NCI-H446 treated with DMSO at 0.1 percent for 48 hours (cell line): ENCODE results near the gene SEMA6B.

Experiments
- DNase-seq: peaks from one replicate; lab custom pipeline; 2025; lab: John Stamatoyannopoulos, UW

SEMA6B gene

DNA sequence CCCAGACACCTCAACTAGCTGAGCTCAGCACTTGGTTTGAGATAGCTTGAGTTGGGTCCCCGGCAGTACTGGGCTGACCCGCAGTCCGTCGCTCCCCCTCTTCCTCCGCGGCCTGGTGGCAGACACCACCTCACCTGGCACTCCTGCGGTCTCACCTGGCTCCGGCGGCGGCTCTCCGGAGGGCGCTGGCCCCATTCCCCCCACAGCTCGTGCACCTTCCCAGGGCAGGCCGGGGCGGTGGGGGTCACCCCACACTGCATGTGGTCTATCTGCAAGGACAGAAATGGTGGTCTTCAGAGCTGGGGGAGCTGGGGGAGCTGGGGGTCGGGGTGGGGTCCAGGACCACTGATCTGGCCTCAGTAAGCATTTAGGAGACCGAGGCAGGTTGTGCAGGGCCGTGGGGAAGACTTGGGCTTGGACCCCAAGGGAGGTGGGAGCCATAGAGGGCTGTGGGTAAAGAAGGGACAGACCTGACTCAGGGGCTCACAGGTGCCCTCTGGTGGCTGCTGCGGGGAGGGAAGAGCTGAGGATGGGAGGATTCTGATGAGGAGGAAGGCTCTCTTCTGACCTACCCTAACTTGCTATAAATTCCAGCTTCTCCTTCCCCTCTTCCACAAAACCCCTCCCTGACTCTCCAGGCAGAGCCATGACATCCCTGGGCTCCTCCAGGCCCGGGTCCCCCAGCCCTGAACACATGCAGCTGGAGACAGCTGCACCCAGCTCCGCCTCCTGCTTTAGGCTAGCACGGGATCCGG is 34.5 kb downstream of the SEMA6B start:
- DNase-seq: no peak

DNA sequence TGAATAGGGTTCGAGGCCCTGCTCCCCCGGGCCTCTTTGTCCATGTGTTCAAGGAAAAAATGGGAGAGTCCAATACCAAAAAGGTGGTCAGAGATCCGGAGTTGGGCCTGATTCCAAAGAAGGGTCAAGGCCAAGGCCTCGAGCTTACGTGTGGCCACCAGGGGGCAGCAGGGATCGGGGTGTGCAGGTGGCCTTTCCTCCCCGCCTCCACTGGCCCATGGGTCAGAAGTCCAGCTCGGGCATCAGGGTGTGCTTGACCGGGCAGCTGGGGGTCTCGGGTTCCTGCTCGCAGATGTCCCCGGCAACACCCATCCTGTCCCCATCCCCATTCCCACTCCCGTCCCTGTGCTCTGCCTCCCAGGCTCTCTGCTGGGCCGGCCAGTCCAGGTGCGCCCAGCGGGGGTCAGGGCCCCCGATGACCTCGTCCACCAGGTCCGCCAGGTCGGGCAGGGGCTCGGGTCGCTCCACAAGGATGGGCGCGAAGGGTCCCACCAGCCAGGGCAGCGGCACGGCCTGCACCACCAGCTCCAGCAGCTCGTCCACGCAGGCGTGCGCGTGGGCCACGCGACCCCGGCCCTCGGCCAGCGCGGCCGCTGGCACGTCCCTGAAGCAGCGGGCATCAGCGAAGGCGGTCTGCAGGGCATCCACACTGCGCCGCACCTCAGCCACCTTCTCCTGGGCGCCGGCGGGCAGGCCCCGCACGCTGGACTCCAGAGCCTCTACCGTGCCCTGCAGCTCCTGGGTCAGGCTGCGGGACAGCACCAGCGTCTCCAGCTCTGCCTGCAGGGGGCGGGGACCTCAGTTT is 36.0 kb downstream of the SEMA6B start:
- no peak for DNase-seq

DNA sequence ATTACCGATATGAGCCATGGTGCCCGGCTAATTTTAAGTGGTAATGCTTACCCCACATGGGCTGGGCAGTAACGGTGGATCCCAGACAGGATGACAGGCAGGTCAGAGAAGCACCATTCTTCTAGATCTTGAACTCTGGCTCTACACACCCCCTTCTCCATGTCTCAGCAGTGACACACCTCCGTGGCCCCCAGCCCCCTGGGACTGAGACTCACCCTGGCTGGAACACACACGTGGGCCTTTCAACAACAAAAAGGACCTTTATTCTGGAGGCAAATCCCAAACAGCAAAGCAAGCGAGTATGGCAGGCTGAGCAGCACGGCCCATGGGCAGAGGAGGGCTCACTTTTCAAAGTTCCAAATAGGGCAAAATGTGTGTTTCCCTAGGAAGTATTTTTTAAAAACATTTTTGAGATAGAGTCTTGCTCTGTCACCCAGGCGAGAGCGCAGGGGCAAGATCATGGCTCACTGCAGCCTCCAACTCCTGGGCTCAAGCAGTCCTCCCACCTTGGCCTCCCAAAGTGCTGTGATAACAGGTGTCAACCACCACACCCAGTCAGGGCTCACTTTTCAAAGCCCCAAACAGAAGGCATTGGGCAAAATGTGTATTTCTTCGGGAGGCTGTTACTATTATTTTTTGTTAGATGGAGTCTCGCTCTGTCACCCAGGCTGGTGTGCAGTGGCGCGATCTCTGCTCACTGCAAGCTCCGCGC is 37.0 kb downstream of the SEMA6B start:
- no peak for DNase-seq

GRCh38 chr19:4521888-4522242 is 37.6 kb downstream of the SEMA6B start:
- no peak for DNase-seq

DNA sequence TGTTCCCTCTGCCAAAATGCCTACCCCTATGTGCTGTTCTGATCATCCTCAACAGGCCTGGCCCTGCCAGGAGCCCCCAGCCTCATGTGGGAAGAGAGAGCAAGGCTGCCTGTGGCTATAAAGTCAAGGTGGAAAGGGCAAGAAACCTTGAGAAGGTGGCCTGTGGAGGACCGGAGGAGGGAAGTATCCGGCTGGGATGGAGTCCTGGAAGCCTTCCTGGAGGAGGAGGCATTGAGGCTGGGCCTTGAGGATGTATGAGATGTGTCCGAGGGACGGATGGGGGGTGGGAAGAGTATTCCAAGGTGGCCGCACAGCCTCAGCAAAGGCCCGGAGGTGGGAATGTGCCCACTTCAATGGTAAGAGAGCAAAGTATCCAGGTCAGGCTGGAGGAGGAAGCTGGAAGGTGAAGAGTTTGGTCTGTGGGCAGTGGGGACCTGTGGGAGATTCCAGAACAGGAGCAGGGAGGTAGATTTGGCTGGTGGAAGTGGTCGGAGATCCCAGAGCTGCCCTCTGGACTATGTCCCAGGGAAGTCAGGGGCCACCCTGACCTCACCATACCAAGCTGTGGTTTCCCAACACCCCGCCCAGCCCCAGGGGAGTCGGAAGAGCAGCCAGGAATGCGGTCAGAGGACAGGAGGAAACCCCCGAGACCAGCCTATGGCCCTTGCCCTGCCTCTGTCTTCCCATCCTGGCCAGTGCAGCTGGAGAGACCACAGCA is 38.2 kb downstream of the SEMA6B start:
- no peak for DNase-seq

GRCh38 chr19:4519521-4520277 is 39.8 kb downstream of the SEMA6B start:
- DNase-seq: no peak

DNA sequence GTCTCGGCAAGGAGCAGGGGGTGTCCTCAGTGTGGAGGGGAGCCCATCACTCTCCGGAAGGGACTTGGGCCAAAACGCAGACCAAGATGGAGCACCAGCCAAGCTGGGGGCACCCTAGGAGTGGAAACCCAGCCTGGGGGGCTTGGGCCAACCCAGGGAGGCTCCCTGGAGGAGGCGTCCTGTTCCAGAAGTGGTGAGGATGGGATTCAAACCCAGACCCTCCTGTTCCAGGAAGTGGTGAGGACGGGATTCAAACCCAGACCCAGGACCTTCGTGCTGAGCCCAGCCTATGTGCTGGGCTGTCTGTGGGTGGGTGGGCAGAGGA is 40.4 kb downstream of the SEMA6B start:
- no peak for DNase-seq

- no peak for DNase-seq
These were observed 40.9 kb downstream of the SEMA6B start, which contains the start of gene PLIN4 for GRCh38 chr19:4518345-4519171. Gene PLIN4 (minus strand): TSS chr19:4518486. CDS start chr19:4518272, 214 bp downstream.

- no peak for DNase-seq
These were observed 41.9 kb downstream of the SEMA6B start for GRCh38 chr19:4517451-4518057.

DNA sequence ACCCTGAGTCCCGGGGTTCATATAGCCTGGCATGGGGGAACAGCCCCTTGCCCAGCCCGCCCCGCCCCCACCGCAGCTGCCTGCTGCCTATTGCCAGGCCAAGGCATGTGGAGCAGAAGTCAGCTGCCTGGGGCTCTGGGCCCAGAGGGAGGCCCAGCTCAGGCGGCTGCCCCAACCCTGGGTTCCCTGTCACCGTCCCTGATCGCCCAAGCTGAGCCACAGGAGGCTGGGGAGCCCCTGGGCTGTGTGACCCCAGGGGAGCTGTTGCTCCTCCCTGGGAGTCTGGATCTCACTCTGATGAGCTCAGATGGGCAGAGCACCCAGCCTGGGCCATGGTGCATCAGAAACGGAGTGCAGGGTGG is 42.6 kb downstream of the SEMA6B start:
- DNase-seq: no peak

GRCh38 chr19:4516199-4516938 is 43.1 kb downstream of the SEMA6B start:
- no peak for DNase-seq

DNA sequence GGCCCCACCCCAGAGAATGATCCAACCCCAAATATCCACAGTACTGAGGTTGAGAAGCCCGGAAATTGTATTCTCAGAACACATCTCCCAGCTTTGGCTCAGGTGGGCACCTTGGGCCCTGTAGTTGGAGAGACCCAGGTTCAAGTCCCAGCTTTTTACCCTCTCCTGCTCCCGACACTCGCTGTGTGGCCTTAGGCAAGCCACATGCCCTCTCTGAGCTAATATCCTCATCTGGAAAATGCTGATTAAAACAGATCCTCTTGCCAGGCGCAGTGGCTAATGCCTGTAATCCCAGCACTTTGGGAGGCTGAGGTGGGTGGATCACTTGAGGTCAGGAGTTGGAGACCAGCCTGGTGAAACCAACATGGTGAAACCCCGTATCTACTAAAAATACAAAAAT is 43.8 kb downstream of the SEMA6B start:
- DNase-seq: no peak

GRCh38 chr19:4513248-4513647 is 46.2 kb downstream of the SEMA6B start:
- DNase-seq: no peak

DNA sequence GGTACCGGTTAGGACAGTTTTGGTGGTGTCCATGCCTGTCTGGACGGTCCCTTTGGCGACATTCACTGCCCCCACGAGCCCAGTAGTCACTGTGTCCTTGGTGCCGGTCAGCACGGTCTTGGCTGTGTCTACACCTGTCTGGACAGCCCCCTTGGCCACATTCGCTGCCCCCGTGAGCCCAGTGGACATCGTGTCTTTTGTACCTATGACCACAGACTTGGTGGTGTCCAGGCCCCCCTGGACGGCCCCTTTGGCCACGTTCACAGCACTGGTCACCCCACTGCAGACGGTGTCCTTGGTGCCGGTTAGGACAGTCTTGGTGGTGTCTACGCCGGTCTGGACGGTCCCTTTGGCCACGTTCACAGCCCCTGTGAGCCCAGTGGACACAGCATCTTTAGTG is 47.4 kb downstream of the SEMA6B start:
- DNase-seq: no peak

- DNase-seq: no peak
These were observed 48.0 kb downstream of the SEMA6B start for GRCh38 chr19:4511300-4512054.

GRCh38 chr19:4510435-4511255 is 48.8 kb downstream of the SEMA6B start:
- DNase-seq: no peak

DNA sequence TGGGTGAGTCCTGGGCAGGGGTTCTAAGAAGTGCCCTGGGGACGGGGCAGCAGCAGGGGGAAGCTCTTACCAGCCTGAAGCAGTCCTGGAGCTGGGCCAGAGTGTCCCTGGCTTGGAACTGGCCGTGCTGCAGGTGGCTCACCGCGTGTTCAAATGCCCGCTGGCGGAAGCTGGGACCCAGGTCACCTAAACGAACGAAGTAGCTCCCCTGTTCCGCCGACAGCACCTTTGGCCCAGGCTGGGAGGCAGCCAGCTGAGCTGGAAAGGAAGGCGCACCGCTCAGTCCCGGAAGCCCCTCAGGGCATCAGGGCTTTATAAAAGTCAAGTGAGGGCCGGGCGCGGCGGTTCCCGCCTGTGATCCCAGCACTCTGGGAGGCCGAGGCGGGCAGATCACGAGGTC is 50.8 kb downstream of the SEMA6B start:
- no peak for DNase-seq

- no peak for DNase-seq
These were observed 51.7 kb downstream of the SEMA6B start for GRCh38 chr19:4507804-4508203.
